Esophagus squamous epithelium (tissue), 5 donors: ENCODE data around the gene MYO9B. TPM values are rescaled to one million over a fixed set of nuclear protein-coding genes. Genes with fewer than 3 reads are reported as not detected.

ENCODE experiments used
- DNase-seq: peaks from one replicate; lab custom pipeline; 2025; lab: John Stamatoyannopoulos, UW
- H3K27ac ChIP-seq, 4 donors: fragments of 200-600 bp; sonication (generic); one replicate each; pipeline ENCODE4 v1.5.1; 2016 to 2019; ENCODE audit warnings: mild to moderate bottlenecking in 1 of 4
- H3K27me3 ChIP-seq, 4 donors: fragments of 200-600 bp; sonication (generic); 1 replicate in 3 of 4; 2 replicates in 1 of 4; pipeline versions ENCODE4 v1.5.1 to v1.6.0; 2017 to 2021; ENCODE audit warnings: antibody characterized with exemption in 1 of 4
- H3K36me3 ChIP-seq, 3 donors: fragments of 200-600 bp; sonication (generic); one replicate each; pipeline ENCODE4 v1.5.1; 2016 to 2019
- H3K4me1 ChIP-seq, 3 donors: fragments of 200-600 bp; sonication (generic); one replicate each; pipeline ENCODE4 v1.5.1; 2017 to 2019
- H3K4me3 ChIP-seq, 4 donors: fragments of 200-600 bp; sonication (generic); 1 replicate in 3 of 4; 2 replicates in 1 of 4; pipeline ENCODE4 v1.5.1; 2016 to 2019; ENCODE audit warnings: mild to moderate bottlenecking in 2 of 4, moderate library complexity in 1 of 4
- H3K9me3 ChIP-seq, 3 donors: fragments of 200-600 bp; sonication (generic); one replicate each; pipeline ENCODE4 v1.5.1; 2016 to 2019
- POLR2A ChIP-seq, 4 donors: fragments of 450-650 bp; IDR thresholded peaks; one replicate each; pipeline ENCODE4 v1.6.1; 2017; ENCODE audit warnings: antibody characterized with exemption in 4 of 4, mild to moderate bottlenecking in 4 of 4, moderate library complexity in 3 of 4
- WGBS, 2 donors: methylation state at CpG; one replicate each; pipeline ENCODE4 v1.1.5; 2018; 5-methylcytosine and 5-hydroxymethylcytosine counted together
- intact Hi-C: fragments of 100-400 bp; cut with DNase I; formaldehyde crosslinking; loops from one replicate; pipeline ENCODE4 v1.15.0; 2022
- total RNA-seq, 4 donors: library from RNA; depleted of rRNA; stranded (reverse); fragments of >200 nt; gene quantifications; one replicate each; pipeline ENCODE4 v1.1.0, GENCODE V29; 2016
- TF ChIP-seq, protein P1 (sequence below), 6 experiments: fragments of 450-650 bp in 4 of 6; fragments of 200-600 bp in 2 of 6; sonication (generic) in 2 of 6; IDR thresholded peaks; one replicate each; pipeline ENCODE4 v1.5.1; 2016 to 2019; ENCODE audit warnings: antibody characterized with exemption in 6 of 6, mild to moderate bottlenecking in 4 of 6, moderate library complexity in 4 of 6
- donor health status: DM: yes; HTN: yes; CAD: no.

The MYO9B gene
- total RNA-seq, 4 donors from 2014 or later = 25.5 to 60.5 (median 39.5) TPM

DNA sequence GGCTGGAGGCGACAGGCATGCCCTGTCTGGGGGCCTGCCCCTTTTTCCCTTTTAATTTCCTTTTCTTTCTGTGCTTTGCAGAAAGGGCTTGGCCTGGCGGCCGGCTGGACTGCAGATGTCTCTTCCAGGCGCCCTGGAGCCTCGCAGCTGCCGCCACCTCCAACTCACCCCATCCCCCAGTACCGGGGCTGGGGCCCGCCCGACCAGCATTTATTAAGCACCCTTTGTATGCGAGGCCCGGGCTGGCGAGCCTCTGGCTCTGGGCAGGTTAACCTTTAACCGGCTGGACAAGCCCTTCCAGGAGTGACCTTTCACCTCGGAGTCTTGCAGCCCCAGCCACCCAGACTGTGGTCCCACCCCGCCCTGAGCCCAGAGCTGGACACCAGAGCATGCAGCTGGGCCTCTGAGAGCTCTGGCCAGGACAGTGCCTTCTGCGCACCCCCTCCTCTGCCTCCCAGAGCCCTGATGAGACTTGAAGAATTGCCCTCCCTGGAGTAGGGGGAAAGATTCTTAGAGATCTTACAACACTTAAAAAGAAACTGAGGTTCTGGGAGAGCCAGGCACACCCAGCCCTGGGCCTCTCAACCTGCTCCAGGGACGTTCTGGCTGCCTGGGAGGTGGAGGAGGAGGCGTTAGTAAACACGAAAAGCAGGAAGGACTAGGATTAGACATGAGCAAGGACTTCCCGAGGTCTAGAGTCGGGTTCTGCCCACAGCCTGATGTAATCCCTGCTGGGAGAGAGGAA is 171.3 kb downstream of the MYO9B start:
- peaks cover 23 to 74% (median 38%) of the 10 kb centered on the region in 3 donors for H3K4me1 ChIP-seq
- DNase-seq = no peak
- H3K27ac ChIP-seq = peak overlapping the region; percentile 90 to 94 (median 92)
- no peaks in the 10 kb centered on the region for H3K9me3 ChIP-seq
- no peaks in the 10 kb centered on the region for H3K36me3 ChIP-seq
- no peaks in the 10 kb centered on the region for H3K27me3 ChIP-seq
- WGBS, 2 donors = 7 to 15% methylated on average over 11 to 12 of the region's 21 CpGs
- intact Hi-C loops = no loop called here
- TF ChIP-seq, protein P1, sequence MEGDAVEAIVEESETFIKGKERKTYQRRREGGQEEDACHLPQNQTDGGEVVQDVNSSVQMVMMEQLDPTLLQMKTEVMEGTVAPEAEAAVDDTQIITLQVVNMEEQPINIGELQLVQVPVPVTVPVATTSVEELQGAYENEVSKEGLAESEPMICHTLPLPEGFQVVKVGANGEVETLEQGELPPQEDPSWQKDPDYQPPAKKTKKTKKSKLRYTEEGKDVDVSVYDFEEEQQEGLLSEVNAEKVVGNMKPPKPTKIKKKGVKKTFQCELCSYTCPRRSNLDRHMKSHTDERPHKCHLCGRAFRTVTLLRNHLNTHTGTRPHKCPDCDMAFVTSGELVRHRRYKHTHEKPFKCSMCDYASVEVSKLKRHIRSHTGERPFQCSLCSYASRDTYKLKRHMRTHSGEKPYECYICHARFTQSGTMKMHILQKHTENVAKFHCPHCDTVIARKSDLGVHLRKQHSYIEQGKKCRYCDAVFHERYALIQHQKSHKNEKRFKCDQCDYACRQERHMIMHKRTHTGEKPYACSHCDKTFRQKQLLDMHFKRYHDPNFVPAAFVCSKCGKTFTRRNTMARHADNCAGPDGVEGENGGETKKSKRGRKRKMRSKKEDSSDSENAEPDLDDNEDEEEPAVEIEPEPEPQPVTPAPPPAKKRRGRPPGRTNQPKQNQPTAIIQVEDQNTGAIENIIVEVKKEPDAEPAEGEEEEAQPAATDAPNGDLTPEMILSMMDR (IDR thresholded peaks at IDR 0.05) = no peak
- TF ChIP-seq POLR2A (IDR thresholded peaks at IDR 0.05) = no peak
- peak overlapping the region; percentile 81 to 95 (median 90) for H3K4me3 ChIP-seq

DNA sequence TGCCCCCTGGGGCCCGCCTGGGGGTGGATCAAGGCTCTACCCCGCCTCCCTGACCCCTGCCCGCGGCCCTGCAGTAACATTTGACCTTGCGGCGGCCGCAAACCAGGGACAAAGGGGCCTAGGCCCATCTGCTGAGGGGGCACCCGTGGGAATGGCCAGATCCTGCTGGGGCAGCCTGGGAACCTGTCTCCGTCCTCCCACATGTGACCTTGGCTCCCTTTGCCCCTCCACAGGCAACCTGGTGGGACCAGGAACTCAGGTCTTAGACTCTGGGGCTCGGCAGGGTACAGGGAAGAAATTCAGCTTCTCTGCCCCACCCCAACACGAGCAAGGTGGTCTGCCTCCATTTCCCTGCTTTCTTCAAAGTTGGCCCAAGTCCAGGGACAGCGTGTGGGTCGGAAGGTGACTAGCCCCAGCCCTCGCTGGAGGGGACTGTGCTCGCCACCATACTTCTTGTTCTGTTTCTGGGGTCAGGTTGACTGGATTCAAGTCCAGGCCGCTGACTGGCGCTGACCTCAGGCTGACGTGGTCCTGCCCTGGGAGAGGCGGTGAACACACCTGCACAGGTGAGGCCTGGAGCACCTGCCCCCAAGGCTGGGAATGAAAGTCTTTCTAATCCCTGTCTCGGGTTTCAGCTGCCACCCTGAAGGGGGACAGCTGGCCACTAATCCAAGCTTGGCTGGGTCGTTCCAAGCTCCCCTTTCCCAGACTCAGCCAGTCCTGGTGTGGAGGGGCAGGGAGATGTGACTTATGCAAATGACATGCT is 172.6 kb downstream of the MYO9B start:
- Histone ChIP-seq H3K4me3 (no peak overlapping the region), H3K27ac (peak overlapping the region; percentile 42 to 94 (median 80)), H3K36me3 (no peaks in the 10 kb centered on the region), H3K4me1 (peaks cover 17 to 61% (median 30%) of the 10 kb centered on the region in 3 donors), H3K27me3 (no peaks in the 10 kb centered on the region), H3K9me3 (no peaks in the 10 kb centered on the region)
- intact Hi-C loops = no loop called here
- WGBS, 2 donors = 69 to 71% methylated on average over 14 to 15 of the region's 21 CpGs
- no peak for DNase-seq
- no peak for TF ChIP-seq POLR2A (IDR thresholded peaks at IDR 0.05)
- TF ChIP-seq, protein P1 (IDR thresholded peaks at IDR 0.05) = no peak

DNA sequence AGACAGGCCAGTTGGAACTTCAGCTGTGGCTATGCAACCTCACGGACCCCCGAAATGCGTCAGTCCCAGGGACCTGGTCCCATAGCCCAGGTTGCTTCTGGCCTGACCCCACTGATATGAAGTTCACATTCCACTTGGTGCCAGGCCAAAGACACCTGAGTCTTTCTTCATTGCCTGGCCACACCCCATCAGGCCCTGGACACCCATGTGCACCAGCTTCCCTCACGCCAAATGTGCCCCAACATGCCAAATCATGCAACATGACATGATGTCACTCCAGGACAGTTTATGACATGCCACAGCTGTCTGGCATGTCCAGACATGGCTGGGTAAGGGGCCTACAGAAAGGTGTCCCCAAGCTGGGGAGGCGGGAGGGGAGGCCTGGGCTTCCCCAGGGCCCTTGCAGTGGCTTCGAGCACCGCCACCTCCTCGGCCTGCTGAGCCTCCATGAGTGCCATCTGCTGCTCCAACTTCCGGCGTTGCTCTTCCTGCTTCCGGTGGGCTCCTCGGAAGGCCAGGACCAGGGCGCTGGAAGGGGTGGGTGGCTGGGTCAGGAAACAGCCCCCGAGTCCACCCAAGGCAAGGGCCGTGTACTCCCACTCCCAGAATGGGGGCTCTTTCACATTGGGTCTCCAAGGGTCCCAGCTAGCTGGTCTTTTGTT is 174.4 kb downstream of the MYO9B start:
- H3K4me1 ChIP-seq = peaks cover 17 to 44% (median 26%) of the 10 kb centered on the region in 3 donors
- no peak for TF ChIP-seq POLR2A (IDR thresholded peaks at IDR 0.05)
- TF ChIP-seq, protein P1 (IDR thresholded peaks at IDR 0.05) = no peak
- no peaks in the 10 kb centered on the region for H3K27me3 ChIP-seq
- no peaks in the 10 kb centered on the region for H3K9me3 ChIP-seq
- no peaks in the 10 kb centered on the region for H3K36me3 ChIP-seq
- WGBS, 2 donors = 80 to 93% methylated on average over 6 to 7 of the region's 15 CpGs
- no peak for DNase-seq
- H3K4me3 ChIP-seq = no peak overlapping the region
- peak overlapping the region in 2 of 4 donors; percentile 16 to 94 for H3K27ac ChIP-seq
- intact Hi-C loops = no loop called here

DNA sequence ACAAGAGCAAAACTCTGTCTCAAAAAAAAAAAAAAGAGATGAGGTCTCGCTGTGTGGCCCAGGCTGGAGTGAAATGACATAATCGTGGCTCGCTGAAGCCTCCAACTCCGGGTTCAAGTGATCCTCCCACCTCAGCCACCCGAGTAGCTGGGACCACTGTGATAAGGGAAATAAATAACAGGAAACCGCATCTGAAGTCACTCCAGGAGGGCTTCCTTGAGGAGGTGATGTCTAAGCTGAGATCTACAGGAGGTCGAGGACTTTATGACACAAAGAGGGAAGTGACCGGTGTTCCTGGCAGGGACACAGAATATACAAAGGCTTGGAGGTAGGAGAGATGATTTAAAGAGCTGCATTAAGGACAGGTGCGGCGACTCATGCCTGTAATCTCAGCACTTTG is 179.1 kb downstream of the MYO9B start:
- H3K36me3 ChIP-seq = no peaks in the 10 kb centered on the region
- DNase-seq = no peak
- H3K27ac ChIP-seq = no peak overlapping the region
- peaks cover 0 to 7% (median 0%) of the 10 kb centered on the region in 3 donors for H3K9me3 ChIP-seq
- intact Hi-C loops = no loop called here
- 79 to 85% methylated on average over 8 to 9 of the region's 10 CpGs for WGBS, 2 donors
- H3K27me3 ChIP-seq = no peaks in the 10 kb centered on the region
- H3K4me3 ChIP-seq = no peak overlapping the region
- TF ChIP-seq, protein P1 (IDR thresholded peaks at IDR 0.05) = no peak
- TF ChIP-seq POLR2A (IDR thresholded peaks at IDR 0.05) = no peak
- H3K4me1 ChIP-seq = peaks cover 0 to 7% (median 0%) of the 10 kb centered on the region in 3 donors
